ENCODE measurements around the gene TTC3.

DNA sequence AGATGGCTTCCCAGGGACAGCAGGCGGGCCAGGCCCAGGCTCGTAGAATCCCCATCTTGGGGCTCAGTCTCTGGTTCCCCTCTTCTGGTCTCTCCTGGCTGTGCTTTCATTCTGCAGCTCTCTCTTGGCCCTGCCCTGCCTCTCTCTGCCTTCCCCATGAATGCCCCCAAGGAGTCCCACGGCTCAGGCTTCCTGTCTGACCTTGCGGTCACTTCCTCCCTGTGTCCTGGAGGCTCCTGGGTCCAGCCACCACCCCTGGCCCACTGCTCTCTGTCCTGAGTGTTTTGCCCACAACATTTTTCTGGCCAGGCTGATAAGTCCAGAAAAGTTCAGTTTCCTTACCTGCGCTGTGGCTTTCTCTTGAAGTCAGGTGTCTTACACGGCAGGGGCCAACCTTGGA is 29.2 kb upstream of the TTC3 start:
- TF ChIP-seq, protein P1, sequence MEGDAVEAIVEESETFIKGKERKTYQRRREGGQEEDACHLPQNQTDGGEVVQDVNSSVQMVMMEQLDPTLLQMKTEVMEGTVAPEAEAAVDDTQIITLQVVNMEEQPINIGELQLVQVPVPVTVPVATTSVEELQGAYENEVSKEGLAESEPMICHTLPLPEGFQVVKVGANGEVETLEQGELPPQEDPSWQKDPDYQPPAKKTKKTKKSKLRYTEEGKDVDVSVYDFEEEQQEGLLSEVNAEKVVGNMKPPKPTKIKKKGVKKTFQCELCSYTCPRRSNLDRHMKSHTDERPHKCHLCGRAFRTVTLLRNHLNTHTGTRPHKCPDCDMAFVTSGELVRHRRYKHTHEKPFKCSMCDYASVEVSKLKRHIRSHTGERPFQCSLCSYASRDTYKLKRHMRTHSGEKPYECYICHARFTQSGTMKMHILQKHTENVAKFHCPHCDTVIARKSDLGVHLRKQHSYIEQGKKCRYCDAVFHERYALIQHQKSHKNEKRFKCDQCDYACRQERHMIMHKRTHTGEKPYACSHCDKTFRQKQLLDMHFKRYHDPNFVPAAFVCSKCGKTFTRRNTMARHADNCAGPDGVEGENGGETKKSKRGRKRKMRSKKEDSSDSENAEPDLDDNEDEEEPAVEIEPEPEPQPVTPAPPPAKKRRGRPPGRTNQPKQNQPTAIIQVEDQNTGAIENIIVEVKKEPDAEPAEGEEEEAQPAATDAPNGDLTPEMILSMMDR (IDR thresholded peaks at IDR 0.05): no peak
- TF ChIP-seq POLR2A (IDR thresholded peaks at IDR 0.05): no peak

Measured in right lobe of liver (tissue), 4 donors.